Right lobe of liver (tissue), 6 donors: ENCODE measurements around the gene PSEN2. TPM values are rescaled to one million over a fixed set of nuclear protein-coding genes. Genes with fewer than 3 reads are reported as not detected.
"Not testable (repeated sequence)": the region's sequence is repeated elsewhere in the genome, so short reads cannot be mapped to it uniquely, and the experiment has no call there.

Experiments
- ATAC-seq, 4 donors: fragments of 200-7000 bp; cut with Tn5 transposase; one replicate each; pipeline ENCODE4 v1.9.1; 2020; ENCODE audit warnings: mild to moderate bottlenecking in 4 of 4, moderate library complexity in 4 of 4
- DNase-seq, 3 donors: peaks; one replicate each; pipeline ENCODE4 v3.0.0-alpha.2; 2020
- H3K27ac ChIP-seq, 3 donors: fragments of 200-600 bp; one replicate each; pipeline ENCODE4 v1.8.0; 2022
- H3K27me3 ChIP-seq, 2 donors: fragments of 200-600 bp; one replicate each; pipeline ENCODE4 v1.8.0; 2022
- H3K36me3 ChIP-seq, 4 donors: fragments of 200-600 bp; sonication (generic) in 1 of 4; one replicate each; pipeline versions ENCODE4 v1.5.1 to v1.8.0; 2017 to 2022; ENCODE audit warnings: control low read depth in 1 of 4
- H3K4me1 ChIP-seq, 4 donors: fragments of 200-600 bp; sonication (generic) in 1 of 4; one replicate each; pipeline versions ENCODE4 v1.5.1 to v1.8.0; 2017 to 2022; ENCODE audit warnings: control low read depth in 1 of 4
- H3K4me3 ChIP-seq, 3 donors: fragments of 200-600 bp; one replicate each; pipeline ENCODE4 v1.8.0; 2022
- H3K9me3 ChIP-seq, 4 donors: fragments of 200-600 bp; sonication (generic) in 1 of 4; one replicate each; pipeline versions ENCODE4 v1.5.1 to v1.8.0; 2017 to 2022; ENCODE audit warnings: control low read depth in 1 of 4
- POLR2A ChIP-seq: fragments of 450-650 bp; IDR thresholded peaks from one replicate; pipeline ENCODE4 v1.6.1; 2017; ENCODE audit warnings: antibody characterized with exemption, mild to moderate bottlenecking
- WGBS: methylation state at CpG from one replicate; pipeline ENCODE4 v1.1.6; 2018; ENCODE audit warnings: low coverage, low lambda C conversion rate; ENCODE audit not compliant: insufficient coverage; ENCODE audit errors: missing lambda C conversion rate; 5-methylcytosine and 5-hydroxymethylcytosine counted together
- intact Hi-C, 2 donors: fragments of 100-400 bp; cut with DNase I; formaldehyde crosslinking; loops; one replicate each; pipeline versions ENCODE4 v1.11.2 to v1.14.1; 2022
- total RNA-seq, 6 experiments: library from RNA; depleted of rRNA in 2 of 6; stranded (reverse); fragments of >200 nt in 2 of 6; fragmentation: NEBNext Ultra II Directional in 3 of 6; extraction: Animal tissue kit (Norgen Biotek cat#: 25700) in 3 of 6; gene quantifications; one replicate each; pipeline versions ENCODE4 v1.1.0 to v1.2.4, GENCODE V29; 2016 to 2023
- TF ChIP-seq, protein P1 (sequence below), 4 donors: fragments of 200-600 bp in 3 of 4; fragments of 450-650 bp in 1 of 4; IDR thresholded peaks; one replicate each; pipeline versions ENCODE4 v1.5.1 to v1.8.0; 2016 to 2022; ENCODE audit warnings: antibody characterized with exemption in 4 of 4, mild to moderate bottlenecking in 2 of 4
- donor health status: DM: no; HTN: yes; CAD: no.
- donor health status: DM: no; HTN: no; CAD: no.
- donor health status: DM: no; HTN: no; CAD: no.
- donor health status: DM: no; HTN: yes; CAD: no.
- donor health status: DM: no; HTN: yes; CAD: no.

PSEN2 gene
- total RNA-seq, 6 experiments from 2014 or later = 11.8 to 22.7 (median 15.7) TPM

DNA sequence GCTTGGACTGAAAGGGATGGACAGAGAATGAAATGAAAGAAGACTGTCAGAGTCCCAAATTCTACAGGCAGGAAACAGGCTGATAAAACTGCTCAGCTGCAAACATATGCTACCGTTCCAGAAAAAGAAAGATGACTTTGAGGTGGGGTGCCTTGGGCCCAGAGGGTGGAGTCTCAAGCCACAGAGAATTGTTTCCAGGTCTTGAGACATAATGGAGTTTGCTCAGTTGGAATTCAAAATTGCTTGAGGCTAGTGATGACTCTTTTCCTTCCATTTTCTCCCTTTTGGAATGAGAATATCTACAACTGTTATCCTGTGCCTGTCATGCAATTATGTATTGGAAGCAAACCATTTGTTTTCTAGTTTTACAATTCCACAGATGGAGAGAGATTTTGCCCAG lies 23.6 kb upstream of the PSEN2 start:
- Histone ChIP-seq H3K27ac (no peak overlapping the region), H3K9me3 (no peaks in the 10 kb centered on the region), H3K4me1 (no peaks in the 10 kb centered on the region), H3K27me3 (no peaks in the 10 kb centered on the region), H3K4me3 (no peak overlapping the region), H3K36me3 (no peaks in the 10 kb centered on the region)
- no peak for DNase-seq
- TF ChIP-seq, protein P1, sequence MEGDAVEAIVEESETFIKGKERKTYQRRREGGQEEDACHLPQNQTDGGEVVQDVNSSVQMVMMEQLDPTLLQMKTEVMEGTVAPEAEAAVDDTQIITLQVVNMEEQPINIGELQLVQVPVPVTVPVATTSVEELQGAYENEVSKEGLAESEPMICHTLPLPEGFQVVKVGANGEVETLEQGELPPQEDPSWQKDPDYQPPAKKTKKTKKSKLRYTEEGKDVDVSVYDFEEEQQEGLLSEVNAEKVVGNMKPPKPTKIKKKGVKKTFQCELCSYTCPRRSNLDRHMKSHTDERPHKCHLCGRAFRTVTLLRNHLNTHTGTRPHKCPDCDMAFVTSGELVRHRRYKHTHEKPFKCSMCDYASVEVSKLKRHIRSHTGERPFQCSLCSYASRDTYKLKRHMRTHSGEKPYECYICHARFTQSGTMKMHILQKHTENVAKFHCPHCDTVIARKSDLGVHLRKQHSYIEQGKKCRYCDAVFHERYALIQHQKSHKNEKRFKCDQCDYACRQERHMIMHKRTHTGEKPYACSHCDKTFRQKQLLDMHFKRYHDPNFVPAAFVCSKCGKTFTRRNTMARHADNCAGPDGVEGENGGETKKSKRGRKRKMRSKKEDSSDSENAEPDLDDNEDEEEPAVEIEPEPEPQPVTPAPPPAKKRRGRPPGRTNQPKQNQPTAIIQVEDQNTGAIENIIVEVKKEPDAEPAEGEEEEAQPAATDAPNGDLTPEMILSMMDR (IDR thresholded peaks at IDR 0.05) = no peak
- TF ChIP-seq POLR2A = no peak
- intact Hi-C loops = no loop called here
- 22% methylated on average over 1 of the region's 1 CpG for WGBS
- ATAC-seq = no peak

GRCh38 chr1:226854548-226854947 lies 15.9 kb upstream of the PSEN2 start:
- ATAC-seq = not testable (repeated sequence)

DNA sequence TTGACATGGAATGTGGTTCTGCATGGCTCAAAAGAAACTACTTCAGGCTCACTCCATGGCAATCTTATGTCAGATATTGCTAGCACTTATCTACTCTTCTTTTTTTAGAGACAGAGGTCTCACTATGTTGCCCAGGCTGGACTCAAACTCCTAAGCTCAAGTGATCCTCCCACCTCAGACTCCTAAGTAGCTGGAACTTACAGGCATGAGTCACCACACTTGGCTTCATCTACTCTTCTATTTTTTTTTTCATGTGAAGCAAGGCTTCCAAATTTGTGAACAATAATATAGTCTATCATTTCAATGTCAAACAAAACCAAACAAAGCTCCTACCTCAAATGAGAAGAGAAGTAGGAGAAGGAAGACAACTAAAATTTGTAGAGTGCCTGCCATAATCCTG lies 7.5 kb upstream of the PSEN2 start:
- peaks cover 0 to 18% (median 7%) of the 10 kb centered on the region in 4 donors for H3K4me1 ChIP-seq
- DNase-seq (no peak), ATAC-seq (no peak)
- no peak for TF ChIP-seq POLR2A
- TF ChIP-seq, protein P1 (IDR thresholded peaks at IDR 0.05) = no peak
- intact Hi-C loops = no loop called here
- H3K36me3 ChIP-seq = no peaks in the 10 kb centered on the region
- no peaks in the 10 kb centered on the region for H3K27me3 ChIP-seq
- no peak overlapping the region for H3K27ac ChIP-seq
- H3K4me3 ChIP-seq = no peak overlapping the region
- no peaks in the 10 kb centered on the region for H3K9me3 ChIP-seq

More at GRCh38 chr1:226854548-226854947, 15.9 kb upstream of the PSEN2 start:
- H3K4me3 ChIP-seq, intact Hi-C loops, DNase-seq, H3K36me3 ChIP-seq, H3K9me3 ChIP-seq, H3K27me3 ChIP-seq, H3K4me1 ChIP-seq, H3K27ac ChIP-seq: not testable (repeated sequence)
- WGBS = 80% methylated on average over 1 of the region's 1 CpG

- peaks cover 0 to 23% (median 7%) of the 10 kb centered on the region in 4 donors for H3K4me1 ChIP-seq
- WGBS = 68% methylated on average over 3 of the region's 5 CpGs
- DNase-seq (no peak), ATAC-seq (no peak)
- TF ChIP-seq, protein P1 (IDR thresholded peaks at IDR 0.05) = no peak
- TF ChIP-seq POLR2A = no peak
- intact Hi-C loops = no loop called here
- H3K27me3 ChIP-seq = no peaks in the 10 kb centered on the region
- H3K4me3 ChIP-seq = no peak overlapping the region
- no peaks in the 10 kb centered on the region for H3K9me3 ChIP-seq
- H3K27ac ChIP-seq = no peak overlapping the region
- H3K36me3 ChIP-seq = no peaks in the 10 kb centered on the region
Measured at GRCh38 chr1:226863446-226863845, 7.0 kb upstream of the PSEN2 start.

- Histone ChIP-seq H3K27ac (peak overlapping the region in 1 of 3 donors; percentile 37), H3K4me3 (no peak overlapping the region), H3K27me3 (no peaks in the 10 kb centered on the region), H3K4me1 (peaks cover 0 to 23% (median 7%) of the 10 kb centered on the region in 4 donors), H3K36me3 (no peaks in the 10 kb centered on the region), H3K9me3 (no peaks in the 10 kb centered on the region)
- peak; percentile 85 to 88 (median 86) for ATAC-seq
- TF ChIP-seq POLR2A = no peak
- TF ChIP-seq, protein P1 (IDR thresholded peaks at IDR 0.05) = no peak
- WGBS = 59% methylated on average over 2 of the region's 4 CpGs
- DNase-seq = no peak
- intact Hi-C loops = no loop called here
Measured at GRCh38 chr1:226864311-226864710, 6.1 kb upstream of the PSEN2 start.
